Nephron (organoid): ENCODE data around the gene SMARCB1.

Experiments used
- H3K27ac Mint-ChIP-seq, 3 experiments: 2 replicates each; pipeline ENCODE4 v1.8.0; 2020; ENCODE audit warnings: mixed read lengths in 3 of 3, mild to moderate bottlenecking in 2 of 3, moderate library complexity in 1 of 3
- H3K27me3 Mint-ChIP-seq: 2 replicates; pipeline ENCODE4 v1.8.0; 2021; ENCODE audit warnings: low read depth, mild to moderate bottlenecking, moderate library complexity, mixed read lengths
- H3K36me3 Mint-ChIP-seq: 2 replicates; pipeline ENCODE4 v1.8.0; 2020; ENCODE audit warnings: low read depth, mixed read lengths
- H3K4me1 Mint-ChIP-seq: 2 replicates; pipeline ENCODE4 v1.8.0; 2020; ENCODE audit warnings: mixed read lengths
- H3K4me3 Mint-ChIP-seq, 3 experiments: 2 replicates each; pipeline ENCODE4 v1.8.0; 2020; ENCODE audit warnings: mild to moderate bottlenecking in 3 of 3, mixed read lengths in 3 of 3, moderate library complexity in 2 of 3
- H3K9me3 Mint-ChIP-seq: 2 replicates; pipeline ENCODE4 v1.8.0; 2020; ENCODE audit warnings: mixed read lengths
- CTCF ChIP-seq, 3 experiments: fragments of 200-600 bp; sonication (generic); IDR thresholded peaks; one replicate each; pipeline ENCODE4 v1.5.0; 2021; ENCODE audit warnings: antibody characterized with exemption in 3 of 3; ENCODE audit not compliant: unreplicated experiment in 3 of 3

Gene SMARCB1

GRCh38 chr22:23787910-23788309 lies 1.1 kb downstream of the SMARCB1 start:
- peaks cover 20% of the 10 kb centered on the region for H3K36me3 Mint-ChIP-seq
- H3K4me3 Mint-ChIP-seq = peak overlapping the region; percentile 92 to 97 (median 95)
- TF ChIP-seq CTCF (IDR thresholded peaks at IDR 0.05; ENCODE audit: unreplicated experiment in 3 of 3) = no peak
- peak overlapping the region; percentile 98 to 100 (median 99) for H3K27ac Mint-ChIP-seq
- H3K9me3 Mint-ChIP-seq = no peaks in the 10 kb centered on the region
- H3K27me3 Mint-ChIP-seq = no peaks in the 10 kb centered on the region
- H3K4me1 Mint-ChIP-seq = peaks cover 55% of the 10 kb centered on the region

DNA sequence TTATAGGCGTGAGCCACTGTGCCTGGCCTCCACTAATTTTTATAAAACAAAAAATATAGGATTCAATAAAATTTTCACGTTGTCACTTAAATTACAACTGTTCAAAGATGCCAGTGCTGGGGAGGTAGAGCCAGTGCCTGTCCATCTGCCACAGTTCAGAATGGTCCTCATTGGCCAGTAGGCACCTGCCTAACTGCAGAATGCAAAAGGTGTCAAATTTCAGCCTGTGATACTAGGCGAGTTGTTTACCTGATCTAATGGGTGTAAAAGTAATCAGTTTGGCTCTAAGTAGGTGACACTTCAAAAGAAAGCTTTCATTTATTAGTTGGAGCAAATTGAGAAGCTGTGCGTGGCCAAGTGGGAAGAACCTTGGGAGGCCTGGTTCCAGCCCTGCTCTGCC lies 2.4 kb downstream of the SMARCB1 start:
- peaks cover 60% of the 10 kb centered on the region for H3K4me1 Mint-ChIP-seq
- H3K4me3 Mint-ChIP-seq = peak overlapping the region; percentile 92 to 97 (median 95)
- TF ChIP-seq CTCF (IDR thresholded peaks at IDR 0.05; ENCODE audit: unreplicated experiment in 3 of 3) = no peak

GRCh38 chr22:23789638-23790037 lies 2.9 kb downstream of the SMARCB1 start:
- Mint-ChIP-seq H3K36me3 (peaks cover 32% of the 10 kb centered on the region), H3K9me3 (no peaks in the 10 kb centered on the region), H3K4me3 (peak overlapping the region; percentile 92 to 97 (median 95)), H3K27ac (peak overlapping the region; percentile 66 to 87 (median 75)), H3K4me1 (peaks cover 57% of the 10 kb centered on the region), H3K27me3 (no peaks in the 10 kb centered on the region)
- TF ChIP-seq CTCF (IDR thresholded peaks at IDR 0.05; ENCODE audit: unreplicated experiment in 3 of 3) = no peak

More for the DNA sequence above, 2.4 kb downstream of the SMARCB1 start:
- Mint-ChIP-seq H3K27me3 (no peaks in the 10 kb centered on the region), H3K36me3 (peaks cover 27% of the 10 kb centered on the region), H3K9me3 (no peaks in the 10 kb centered on the region), H3K27ac (peak overlapping the region; percentile 66 to 87 (median 75))

DNA sequence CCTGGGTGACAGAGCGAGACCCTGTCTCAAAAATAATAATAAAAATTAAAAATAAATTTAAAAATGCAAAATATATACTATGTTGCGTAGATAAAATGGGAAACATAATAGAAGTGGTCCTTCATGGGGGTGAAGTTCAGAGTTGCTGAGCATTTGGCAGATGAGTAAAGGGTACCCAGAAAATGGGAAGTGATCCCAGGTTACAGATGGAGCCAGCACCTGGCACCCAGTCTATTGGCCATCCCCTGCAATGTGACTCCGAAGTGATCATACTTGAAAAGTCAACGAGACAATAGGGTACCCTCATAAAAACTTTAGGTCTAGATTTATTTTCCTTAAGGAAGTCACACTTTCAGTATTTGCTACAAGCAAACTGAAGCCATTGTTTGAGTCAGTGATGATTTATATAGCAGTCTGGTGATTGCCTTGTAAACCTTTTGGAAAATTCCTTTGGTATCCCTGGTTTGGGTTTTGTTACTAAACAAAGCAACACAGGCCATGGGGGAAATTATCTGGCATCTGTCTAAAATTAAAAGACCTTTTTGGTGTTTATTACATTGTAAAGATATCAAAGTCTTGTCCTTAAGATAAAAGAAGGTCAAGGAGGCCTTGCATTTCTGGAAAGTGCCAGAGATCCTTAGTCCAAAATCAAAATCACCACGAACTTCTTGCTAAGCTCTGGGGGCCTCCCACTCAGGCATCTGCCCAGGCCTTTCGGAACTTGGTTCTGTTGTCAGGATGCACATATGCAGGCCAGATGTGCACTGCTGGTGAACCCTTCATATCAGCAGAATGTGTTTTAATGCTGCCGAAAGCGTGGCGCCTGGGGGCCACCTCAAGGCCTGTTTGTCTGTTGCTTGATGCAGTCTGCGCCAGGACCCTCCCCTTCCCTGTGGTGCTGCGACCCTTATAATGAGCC lies 4.3 kb downstream of the SMARCB1 start:
- TF ChIP-seq CTCF (IDR thresholded peaks at IDR 0.05; ENCODE audit: unreplicated experiment in 3 of 3) = no peak
- Mint-ChIP-seq H3K4me1 (peaks cover 58% of the 10 kb centered on the region), H3K27ac (peak overlapping the region; percentile 85 to 96 (median 92)), H3K36me3 (peaks cover 42% of the 10 kb centered on the region), H3K9me3 (no peaks in the 10 kb centered on the region), H3K4me3 (peak overlapping the region; percentile 35 to 63 (median 58)), H3K27me3 (no peaks in the 10 kb centered on the region)

- no peak for TF ChIP-seq CTCF (IDR thresholded peaks at IDR 0.05; ENCODE audit: unreplicated experiment in 3 of 3)
- H3K27me3 Mint-ChIP-seq = no peaks in the 10 kb centered on the region
- H3K4me1 Mint-ChIP-seq = peaks cover 57% of the 10 kb centered on the region
- H3K36me3 Mint-ChIP-seq = peaks cover 51% of the 10 kb centered on the region
- no peaks in the 10 kb centered on the region for H3K9me3 Mint-ChIP-seq
- H3K27ac Mint-ChIP-seq = peak overlapping the region; percentile 85 to 96 (median 92)
- H3K4me3 Mint-ChIP-seq = peak overlapping the region; percentile 35 to 66 (median 63)
Measured at GRCh38 chr22:23791738-23792645, 5.2 kb downstream of the SMARCB1 start.
